GM18873 (cell line): Measurements from ENCODE around the gene USP17L19.
"Not testable (repeated sequence)": the region's sequence is repeated elsewhere in the genome, so short reads cannot be mapped to it uniquely, and the experiment has no call there.

Source experiments
- ATAC-seq: cut with Tn5 transposase; IDR thresholded peaks from one replicate; pipeline ENCODE4 v1.9.1; 2021; ENCODE audit warnings: mild to moderate bottlenecking, moderate library complexity, moderate number of reproducible peaks; ENCODE audit not compliant: unreplicated experiment, low FRiP score

USP17L19 gene, protein sequence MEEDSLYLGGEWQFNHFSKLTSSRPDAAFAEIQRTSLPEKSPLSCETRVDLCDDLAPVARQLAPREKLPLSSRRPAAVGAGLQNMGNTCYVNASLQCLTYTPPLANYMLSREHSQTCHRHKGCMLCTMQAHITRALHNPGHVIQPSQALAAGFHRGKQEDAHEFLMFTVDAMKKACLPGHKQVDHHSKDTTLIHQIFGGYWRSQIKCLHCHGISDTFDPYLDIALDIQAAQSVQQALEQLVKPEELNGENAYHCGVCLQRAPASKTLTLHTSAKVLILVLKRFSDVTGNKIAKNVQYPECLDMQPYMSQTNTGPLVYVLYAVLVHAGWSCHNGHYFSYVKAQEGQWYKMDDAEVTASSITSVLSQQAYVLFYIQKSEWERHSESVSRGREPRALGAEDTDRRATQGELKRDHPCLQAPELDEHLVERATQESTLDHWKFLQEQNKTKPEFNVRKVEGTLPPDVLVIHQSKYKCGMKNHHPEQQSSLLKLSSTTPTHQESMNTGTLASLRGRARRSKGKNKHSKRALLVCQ

DNA sequence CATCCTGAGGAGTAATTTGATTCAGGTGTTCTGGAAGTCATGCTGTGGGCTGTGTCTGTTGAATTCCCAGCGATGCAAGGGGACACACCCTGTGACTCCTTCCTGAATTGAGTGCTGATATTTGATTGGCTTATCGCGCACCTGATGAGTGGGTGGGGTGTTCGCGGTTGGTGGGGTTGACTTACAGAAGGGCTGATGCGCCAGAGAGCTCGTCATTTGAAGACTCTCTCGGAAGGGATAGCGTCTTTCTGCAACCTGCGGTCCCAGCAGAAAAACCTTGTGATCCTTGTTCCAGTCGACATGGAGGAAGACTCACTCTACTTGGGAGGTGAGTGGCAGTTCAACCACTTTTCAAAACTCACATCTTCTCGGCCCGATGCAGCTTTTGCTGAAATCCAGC is at the start of gene USP17L19:
USP17L19 (plus strand) TSS at position 301 of the 400 bp plus-strand sequence; CDS start at position 301, 0 bp downstream.
- ATAC-seq: not testable (repeated sequence)

DNA sequence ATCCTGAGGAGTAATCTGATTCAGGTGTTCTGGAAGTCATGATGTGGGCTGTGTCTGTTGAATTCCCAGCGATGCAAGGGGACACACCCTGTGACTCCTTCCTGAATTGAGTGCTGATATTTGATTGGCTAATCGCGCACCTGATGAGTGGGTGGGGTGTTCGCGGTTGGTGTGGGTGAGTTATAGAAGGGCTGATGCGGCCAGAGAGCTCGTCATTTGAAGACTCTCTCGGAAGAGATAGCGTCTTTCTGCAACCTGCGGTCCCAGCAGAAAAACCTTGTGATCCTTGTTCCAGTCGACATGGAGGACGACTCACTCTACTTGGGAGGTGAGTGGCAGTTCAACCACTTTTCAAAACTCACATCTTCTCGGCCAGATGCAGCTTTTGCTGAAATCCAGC is 42.8 kb upstream of the USP17L19 start, which contains the start of gene USP17L10:
USP17L10 (plus strand) TSS at position 301 of the 400 bp plus-strand sequence; CDS start at position 301, 0 bp downstream.
- ATAC-seq: not testable (repeated sequence)

GRCh38 chr4:9214701-9215100 is 38.5 kb upstream of the USP17L19 start:
- not testable (repeated sequence) for ATAC-seq

GRCh38 chr4:9215105-9215504 is 38.1 kb upstream of the USP17L19 start, which contains the start of gene USP17L11:
TSS of gene USP17L11 (plus strand) at chr4:9215405. CDS start at chr4:9215405, 0 bp downstream.
- ATAC-seq: not testable (repeated sequence)

GRCh38 chr4:9219852-9220251 is 33.3 kb upstream of the USP17L19 start, which contains the start of gene USP17L12:
TSS of gene USP17L12 (plus strand) at chr4:9220152. CDS start at chr4:9220152, 0 bp downstream.
- not testable (repeated sequence) for ATAC-seq

DNA sequence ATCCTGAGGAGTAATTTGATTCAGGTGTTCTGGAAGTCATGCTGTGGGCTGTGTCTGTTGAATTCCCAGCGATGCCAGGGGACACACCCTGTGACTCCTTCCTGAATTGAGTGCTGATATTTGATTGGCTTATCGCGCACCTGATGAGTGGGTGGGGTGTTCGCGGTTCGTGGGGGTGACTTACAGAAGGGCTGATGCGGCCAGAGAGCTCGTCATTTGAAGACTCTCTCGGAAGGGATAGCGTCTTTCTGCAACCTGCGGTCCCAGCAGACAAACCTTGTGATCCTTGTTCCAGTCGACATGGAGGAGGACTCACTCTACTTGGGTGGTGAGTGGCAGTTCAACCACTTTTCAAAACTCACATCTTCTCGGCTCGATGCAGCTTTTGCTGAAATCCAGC is 28.6 kb upstream of the USP17L19 start, which contains the start of gene USP17L13:
USP17L13 (plus strand) TSS at position 301 of the 400 bp plus-strand sequence; CDS start at position 301, 0 bp downstream.
- ATAC-seq: not testable (repeated sequence)

DNA sequence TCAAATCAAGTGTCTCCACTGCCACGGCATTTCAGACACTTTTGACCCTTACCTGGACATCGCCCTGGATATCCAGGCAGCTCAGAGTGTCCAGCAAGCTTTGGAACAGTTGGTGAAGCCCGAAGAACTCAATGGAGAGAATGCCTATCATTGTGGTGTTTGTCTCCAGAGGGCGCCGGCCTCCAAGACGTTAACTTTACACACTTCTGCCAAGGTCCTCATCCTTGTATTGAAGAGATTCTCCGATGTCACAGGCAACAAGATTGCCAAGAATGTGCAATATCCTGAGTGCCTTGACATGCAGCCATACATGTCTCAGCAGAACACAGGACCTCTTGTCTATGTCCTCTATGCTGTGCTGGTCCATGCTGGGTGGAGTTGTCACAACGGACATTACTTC is 22.9 kb upstream of the USP17L19 start:
- not testable (repeated sequence) for ATAC-seq

DNA sequence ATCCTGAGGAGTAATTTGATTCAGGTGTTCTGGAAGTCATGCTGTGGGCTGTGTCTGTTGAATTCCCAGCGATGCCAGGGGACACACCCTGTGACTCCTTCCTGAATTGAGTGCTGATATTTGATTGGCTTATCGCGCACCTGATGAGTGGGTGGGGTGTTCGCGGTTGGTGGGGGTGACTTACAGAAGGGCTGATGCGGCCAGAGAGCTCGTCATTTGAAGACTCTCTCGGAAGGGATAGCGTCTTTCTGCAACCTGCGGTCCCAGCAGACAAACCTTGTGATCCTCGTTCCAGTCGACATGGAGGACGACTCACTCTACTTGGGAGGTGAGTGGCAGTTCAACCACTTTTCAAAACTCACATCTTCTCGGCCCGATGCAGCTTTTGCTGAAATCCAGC is 19.1 kb upstream of the USP17L19 start, which contains the start of gene USP17L15:
USP17L15 (plus strand) TSS at position 301 of the 400 bp plus-strand sequence; CDS start at position 301, 0 bp downstream.
- ATAC-seq: not testable (repeated sequence)

- ATAC-seq: not testable (repeated sequence)
Observed at GRCh38 chr4:9238461-9238860, 14.7 kb upstream of the USP17L19 start.

GRCh38 chr4:9243579-9243978 is 9.6 kb upstream of the USP17L19 start, which contains the start of gene USP17L17:
TSS of gene USP17L17 (plus strand) at chr4:9243879. CDS start at chr4:9243879, 0 bp downstream.
- ATAC-seq: not testable (repeated sequence)

DNA sequence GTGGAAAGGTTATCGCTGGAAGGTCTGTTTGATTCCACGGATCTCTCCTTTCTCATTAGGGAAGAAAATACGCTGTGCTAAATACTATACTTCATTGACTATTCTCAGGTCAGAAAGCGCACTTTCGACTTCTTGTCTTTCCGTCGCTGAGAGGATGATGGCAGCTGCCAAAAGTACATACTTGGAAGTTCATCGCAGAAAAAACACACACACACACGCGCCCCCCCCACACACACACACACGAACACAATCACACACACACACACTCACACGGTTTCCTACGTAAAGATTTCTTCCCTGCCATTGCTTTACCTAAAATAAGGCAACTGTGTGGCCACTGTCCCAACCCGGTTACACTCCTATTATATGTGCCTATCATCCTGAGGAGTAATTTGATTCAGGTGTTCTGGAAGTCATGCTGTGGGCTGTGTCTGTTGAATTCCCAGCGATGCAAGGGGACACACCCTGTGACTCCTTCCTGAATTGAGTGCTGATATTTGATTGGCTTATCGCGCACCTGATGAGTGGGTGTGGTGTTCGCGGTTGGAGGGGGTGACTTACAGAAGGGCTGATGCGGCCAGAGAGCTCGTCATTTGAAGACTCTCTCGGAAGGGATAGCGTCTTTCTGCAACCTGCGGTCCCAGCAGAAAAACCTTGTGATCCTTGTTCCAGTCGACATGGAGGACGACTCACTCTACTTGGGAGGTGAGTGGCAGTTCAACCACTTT is 5.1 kb upstream of the USP17L19 start, which contains the start of gene USP17L18:
USP17L18 (plus strand) TSS at position 678 of the 728 bp plus-strand sequence; CDS start at position 678, 0 bp downstream.
- not testable (repeated sequence) for ATAC-seq

DNA sequence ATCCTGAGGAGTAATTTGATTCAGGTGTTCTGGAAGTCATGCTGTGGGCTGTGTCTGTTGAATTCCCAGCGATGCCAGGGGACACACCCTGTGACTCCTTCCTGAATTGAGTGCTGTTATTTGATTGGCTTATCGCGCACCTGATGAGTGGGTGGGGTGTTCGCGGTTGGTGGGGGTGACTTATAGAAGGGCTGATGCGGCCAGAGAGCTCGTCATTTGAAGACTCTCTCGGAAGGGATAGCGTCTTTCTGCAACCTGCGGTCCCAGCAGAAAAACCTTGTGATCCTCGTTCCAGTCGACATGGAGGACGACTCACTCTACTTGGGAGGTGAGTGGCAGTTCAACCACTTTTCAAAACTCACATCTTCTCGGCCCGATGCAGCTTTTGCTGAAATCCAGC is 4.6 kb downstream of the USP17L19 start, which contains the start of gene USP17L20:
USP17L20 (plus strand) TSS at position 301 of the 400 bp plus-strand sequence; CDS start at position 301, 0 bp downstream.
- ATAC-seq: not testable (repeated sequence)

GRCh38 chr4:9262572-9262971 is 9.4 kb downstream of the USP17L19 start, which contains the start of gene USP17L21:
TSS of gene USP17L21 (plus strand) at chr4:9262872. CDS start at chr4:9262872, 0 bp downstream.
- not testable (repeated sequence) for ATAC-seq

DNA sequence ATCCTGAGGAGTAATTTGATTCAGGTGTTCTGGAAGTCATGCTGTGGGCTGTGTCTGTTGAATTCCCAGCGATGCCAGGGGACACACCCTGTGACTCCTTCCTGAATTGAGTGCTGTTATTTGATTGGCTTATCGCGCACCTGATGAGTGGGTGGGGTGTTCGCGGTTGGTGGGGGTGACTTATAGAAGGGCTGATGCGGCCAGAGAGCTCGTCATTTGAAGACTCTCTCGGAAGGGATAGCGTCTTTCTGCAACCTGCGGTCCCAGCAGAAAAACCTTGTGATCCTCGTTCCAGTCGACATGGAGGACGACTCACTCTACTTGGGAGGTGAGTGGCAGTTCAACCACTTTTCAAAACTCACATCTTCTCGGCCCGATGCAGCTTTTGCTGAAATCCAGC is 14.1 kb downstream of the USP17L19 start, which contains the start of gene USP17L22:
USP17L22 (plus strand) TSS at position 301 of the 400 bp plus-strand sequence; CDS start at position 301, 0 bp downstream.
- ATAC-seq: not testable (repeated sequence)

- not testable (repeated sequence) for ATAC-seq
Observed at GRCh38 chr4:9271719-9272118, 18.5 kb downstream of the USP17L19 start.
